Head of caudate nucleus (tissue), 42 donors: ENCODE results near the gene SMOC1.

Experiments used
- DNase-seq, 42 donors: peaks; one replicate each; pipeline versions ENCODE4 v3.0.0 to v3.0.0-alpha.2; 2020 to 2021; ENCODE audit warnings: mixed read lengths in 7 of 42
- intact Hi-C: fragments of 100-400 bp; cut with DNase I; formaldehyde crosslinking; loops from one replicate; pipeline ENCODE4 v1.15.0; 2022

Gene SMOC1

GRCh38 chr14:70045844-70046535 lies 166.8 kb downstream of the SMOC1 start:
- intact Hi-C loops, result no loop called here
- DNase-seq, result peak; percentile 21 to 88 (median 72)

- intact Hi-C loops, result no loop called here
- no peak for DNase-seq
Observed at GRCh38 chr14:70047598-70048312, 168.5 kb downstream of the SMOC1 start.

- intact Hi-C loops, result no loop called here
- no peak for DNase-seq
Observed at GRCh38 chr14:70048313-70048654, 169.1 kb downstream of the SMOC1 start.

GRCh38 chr14:70049605-70050004 lies 170.4 kb downstream of the SMOC1 start:
- DNase-seq, result no peak
- intact Hi-C loops, result no loop called here

- no peak for DNase-seq
- intact Hi-C loops, result no loop called here
Observed at GRCh38 chr14:70050136-70050535, 170.9 kb downstream of the SMOC1 start.

GRCh38 chr14:70052990-70053389 lies 173.8 kb downstream of the SMOC1 start:
- DNase-seq, result peak in 1 of 42 donors; percentile 43
- intact Hi-C loops, result no loop called here

GRCh38 chr14:70057519-70058136 lies 178.4 kb downstream of the SMOC1 start:
- intact Hi-C loops, result no loop called here
- no peak for DNase-seq

- no peak for DNase-seq
- intact Hi-C loops, result no loop called here
Observed at GRCh38 chr14:70059545-70059944, 180.3 kb downstream of the SMOC1 start.

GRCh38 chr14:70061108-70061507 lies 181.9 kb downstream of the SMOC1 start:
- DNase-seq, result no peak
- intact Hi-C loops, result no loop called here

- intact Hi-C loops, result no loop called here
- DNase-seq, result no peak
Observed at GRCh38 chr14:70064136-70064865, 185.1 kb downstream of the SMOC1 start.

GRCh38 chr14:70067810-70068209 lies 188.6 kb downstream of the SMOC1 start:
- intact Hi-C loops, result no loop called here
- no peak for DNase-seq

- intact Hi-C loops, result no loop called here
- no peak for DNase-seq
Observed at GRCh38 chr14:70069186-70069585, 190.0 kb downstream of the SMOC1 start.

GRCh38 chr14:70073924-70074566 lies 194.8 kb downstream of the SMOC1 start:
- DNase-seq, result peak; percentile 38 to 87 (median 74)
- intact Hi-C loops, result no loop called here

GRCh38 chr14:70077005-70077404 lies 197.8 kb downstream of the SMOC1 start:
- intact Hi-C loops, result no loop called here

GRCh38 chr14:70077720-70078119 lies 198.5 kb downstream of the SMOC1 start:
- no peak for DNase-seq
- intact Hi-C loops, result no loop called here

More at GRCh38 chr14:70077005-70077404, 197.8 kb downstream of the SMOC1 start:
- no peak for DNase-seq

- peak in 2 of 42 donors; percentile 6 to 25 for DNase-seq
- intact Hi-C loops, result no loop called here
Observed at GRCh38 chr14:70078329-70078728, 199.1 kb downstream of the SMOC1 start.

GRCh38 chr14:70080076-70080475 lies 200.9 kb downstream of the SMOC1 start:
- peak in 1 of 42 donors; percentile 7 for DNase-seq
- intact Hi-C loops, result loop anchor here (10.0 kb wide), 1 partner anchor 235 kb away; no protein-coding TSS in a partner anchor
